ENCODE measurements around the gene IKZF4.

DNA sequence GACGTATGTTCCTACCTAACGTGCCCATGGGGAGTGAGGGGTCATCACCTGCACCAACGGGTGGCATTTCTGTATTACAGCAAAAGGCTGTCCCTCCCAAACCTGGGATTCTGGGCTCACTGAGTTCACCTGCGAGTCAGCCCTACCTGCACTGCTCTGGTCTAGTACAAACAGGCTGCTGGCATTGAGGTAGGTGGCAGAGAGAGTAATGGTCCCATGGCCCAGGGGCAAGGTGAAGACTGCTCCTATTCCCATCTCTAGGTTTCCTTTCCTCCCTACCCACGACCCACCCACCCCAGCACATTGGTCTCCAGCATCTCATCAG, 23.3 kb upstream of the IKZF4 start:
- TF ChIP-seq YY1 (IDR thresholded peaks at IDR 0.05; ENCODE audit: low read depth, low read length) (no peak), POU5F1 (IDR thresholded peaks at IDR 0.05; ENCODE audit: low read depth, low read length) (no peak), POLR2A (IDR thresholded peaks at IDR 0.05; ENCODE audit: control extremely low read depth in 1 of 2, low read depth in 2 of 2, low read length in 2 of 2) (peak in 1 of 2 experiments; percentile 67; a peak in 1 of 3 replicates), TAF1 (IDR thresholded peaks at IDR 0.05; ENCODE audit: low read depth, low read length) (no peak), EGR1 (IDR thresholded peaks at IDR 0.05; ENCODE audit: borderline replicate concordance, low read depth, low read length) (no peak), CREB1 (IDR thresholded peaks at IDR 0.05) (no peak), POLR2AphosphoS5 (IDR thresholded peaks at IDR 0.05; ENCODE audit: low read depth, low read length) (no peak), EP300 (IDR thresholded peaks at IDR 0.05; ENCODE audit: borderline replicate concordance in 1 of 2, low read depth in 2 of 2, low read length in 2 of 2) (no peak), EZH2 (IDR thresholded peaks at IDR 0.05; ENCODE audit: low read depth, low read length, severe bottlenecking) (no peak)
- TF ChIP-seq, protein P1, sequence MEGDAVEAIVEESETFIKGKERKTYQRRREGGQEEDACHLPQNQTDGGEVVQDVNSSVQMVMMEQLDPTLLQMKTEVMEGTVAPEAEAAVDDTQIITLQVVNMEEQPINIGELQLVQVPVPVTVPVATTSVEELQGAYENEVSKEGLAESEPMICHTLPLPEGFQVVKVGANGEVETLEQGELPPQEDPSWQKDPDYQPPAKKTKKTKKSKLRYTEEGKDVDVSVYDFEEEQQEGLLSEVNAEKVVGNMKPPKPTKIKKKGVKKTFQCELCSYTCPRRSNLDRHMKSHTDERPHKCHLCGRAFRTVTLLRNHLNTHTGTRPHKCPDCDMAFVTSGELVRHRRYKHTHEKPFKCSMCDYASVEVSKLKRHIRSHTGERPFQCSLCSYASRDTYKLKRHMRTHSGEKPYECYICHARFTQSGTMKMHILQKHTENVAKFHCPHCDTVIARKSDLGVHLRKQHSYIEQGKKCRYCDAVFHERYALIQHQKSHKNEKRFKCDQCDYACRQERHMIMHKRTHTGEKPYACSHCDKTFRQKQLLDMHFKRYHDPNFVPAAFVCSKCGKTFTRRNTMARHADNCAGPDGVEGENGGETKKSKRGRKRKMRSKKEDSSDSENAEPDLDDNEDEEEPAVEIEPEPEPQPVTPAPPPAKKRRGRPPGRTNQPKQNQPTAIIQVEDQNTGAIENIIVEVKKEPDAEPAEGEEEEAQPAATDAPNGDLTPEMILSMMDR (IDR thresholded peaks at IDR 0.05; ENCODE audit: control extremely low read depth in 1 of 3, insufficient read depth in 1 of 3, low read depth in 1 of 3, low read length in 3 of 3) = no peak
- TF ChIP-seq, protein P2, sequence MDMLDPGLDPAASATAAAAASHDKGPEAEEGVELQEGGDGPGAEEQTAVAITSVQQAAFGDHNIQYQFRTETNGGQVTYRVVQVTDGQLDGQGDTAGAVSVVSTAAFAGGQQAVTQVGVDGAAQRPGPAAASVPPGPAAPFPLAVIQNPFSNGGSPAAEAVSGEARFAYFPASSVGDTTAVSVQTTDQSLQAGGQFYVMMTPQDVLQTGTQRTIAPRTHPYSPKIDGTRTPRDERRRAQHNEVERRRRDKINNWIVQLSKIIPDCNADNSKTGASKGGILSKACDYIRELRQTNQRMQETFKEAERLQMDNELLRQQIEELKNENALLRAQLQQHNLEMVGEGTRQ (IDR thresholded peaks at IDR 0.05; ENCODE audit: low read length) = no peak

Data from H1 (cell line).